HG03196 (cell line): ENCODE data around the gene RNF138.
A peak's percentile ranks its signal among the peaks of the same experiment; 100 is the strongest.
"Not testable (repeated sequence)": the region's sequence is repeated elsewhere in the genome, so short reads cannot be mapped to it uniquely, and the experiment has no call there.

ENCODE experiments used
- ATAC-seq: cut with Tn5 transposase; IDR thresholded peaks from one replicate; pipeline ENCODE4 v1.9.1; 2021; ENCODE audit not compliant: unreplicated experiment

Gene RNF138, protein sequence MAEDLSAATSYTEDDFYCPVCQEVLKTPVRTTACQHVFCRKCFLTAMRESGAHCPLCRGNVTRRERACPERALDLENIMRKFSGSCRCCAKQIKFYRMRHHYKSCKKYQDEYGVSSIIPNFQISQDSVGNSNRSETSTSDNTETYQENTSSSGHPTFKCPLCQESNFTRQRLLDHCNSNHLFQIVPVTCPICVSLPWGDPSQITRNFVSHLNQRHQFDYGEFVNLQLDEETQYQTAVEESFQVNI

DNA sequence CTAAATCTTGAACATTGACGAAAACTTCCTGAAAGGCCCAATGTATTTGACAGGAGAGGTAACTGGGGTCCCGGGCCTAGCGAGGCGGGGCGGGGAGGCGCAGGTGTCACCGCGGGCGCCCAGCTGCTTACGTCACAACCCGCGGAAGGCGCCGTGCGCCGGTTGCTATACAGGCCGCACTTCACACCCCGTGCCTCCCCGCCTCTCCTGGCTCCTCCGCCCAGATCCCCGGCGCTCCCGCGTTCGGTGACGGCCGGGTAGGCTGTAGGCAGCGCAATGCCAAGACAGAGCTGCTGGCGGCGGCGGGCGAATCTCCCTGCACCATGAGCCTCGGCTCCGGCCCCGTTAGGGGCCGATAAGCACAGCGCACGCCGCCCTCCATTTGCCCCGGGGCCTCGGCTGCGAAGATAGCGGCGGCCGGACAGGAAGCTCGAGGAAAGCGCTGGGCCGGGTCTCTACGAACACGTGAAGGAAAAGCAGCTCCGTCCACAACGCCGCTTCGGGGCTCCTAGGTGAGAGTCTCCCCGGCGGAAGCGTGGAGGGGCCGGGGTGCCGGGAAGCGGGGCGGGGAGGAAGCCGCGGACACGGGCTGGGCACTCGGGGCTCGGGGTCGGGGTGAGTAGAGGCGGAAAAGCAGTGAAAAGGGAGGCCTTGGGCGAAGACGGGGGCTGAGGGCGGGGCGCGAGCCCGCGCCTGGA, at the start of gene RNF138:
RNF138 (plus strand) TSS at position 151 of the 698 bp plus-strand sequence. CDS start 903 bp downstream, outside the sequence.
- peak; percentile 55 for ATAC-seq

DNA sequence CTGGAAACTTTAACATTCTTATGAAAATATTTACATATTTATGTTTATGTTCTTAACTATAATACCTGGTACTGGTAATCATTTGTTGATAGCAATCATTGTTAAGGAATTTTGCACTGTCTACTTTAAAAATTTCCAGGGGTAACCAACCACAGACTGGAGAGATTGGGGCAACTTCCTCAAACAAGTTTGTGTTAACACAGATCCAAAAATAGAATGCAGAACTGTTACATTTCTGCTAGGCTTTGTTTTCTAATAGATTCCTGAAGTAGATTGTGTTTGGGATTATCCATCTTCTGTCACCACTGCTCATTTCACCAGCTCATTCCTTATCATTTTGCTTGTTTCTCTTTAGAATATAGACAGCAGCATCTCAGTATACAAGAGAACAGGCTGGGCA, 49.3 kb upstream of the RNF138 start:
- no peak for ATAC-seq

DNA sequence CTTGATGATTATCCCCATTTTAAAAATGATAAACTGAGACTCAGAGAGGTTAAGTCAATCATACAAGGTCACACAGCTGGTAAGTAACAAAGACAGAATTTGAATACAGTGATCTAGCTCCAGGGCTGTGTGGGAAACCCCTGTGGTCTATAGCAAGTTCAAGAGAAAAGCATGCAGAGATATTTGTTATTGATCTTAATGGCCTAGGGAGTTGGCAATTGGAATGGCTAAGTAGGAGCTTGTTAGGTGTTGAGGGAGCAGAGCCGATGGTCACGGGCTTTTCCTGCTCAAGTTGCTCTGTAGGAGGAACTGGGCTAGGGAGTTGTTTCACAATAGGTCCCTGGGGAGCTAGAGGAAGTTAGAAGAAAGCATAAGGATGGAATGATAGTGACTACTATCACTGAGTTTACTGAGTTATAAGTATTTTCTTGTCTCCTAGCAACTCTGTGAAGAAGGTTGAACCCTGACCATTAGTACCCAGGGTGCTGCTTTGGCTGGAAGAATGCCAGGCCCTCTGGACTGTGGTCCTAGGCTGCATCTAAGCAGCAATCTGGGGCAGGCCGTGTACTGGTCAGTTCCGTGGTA, 43.1 kb upstream of the RNF138 start:
- peak; percentile 76 for ATAC-seq

DNA sequence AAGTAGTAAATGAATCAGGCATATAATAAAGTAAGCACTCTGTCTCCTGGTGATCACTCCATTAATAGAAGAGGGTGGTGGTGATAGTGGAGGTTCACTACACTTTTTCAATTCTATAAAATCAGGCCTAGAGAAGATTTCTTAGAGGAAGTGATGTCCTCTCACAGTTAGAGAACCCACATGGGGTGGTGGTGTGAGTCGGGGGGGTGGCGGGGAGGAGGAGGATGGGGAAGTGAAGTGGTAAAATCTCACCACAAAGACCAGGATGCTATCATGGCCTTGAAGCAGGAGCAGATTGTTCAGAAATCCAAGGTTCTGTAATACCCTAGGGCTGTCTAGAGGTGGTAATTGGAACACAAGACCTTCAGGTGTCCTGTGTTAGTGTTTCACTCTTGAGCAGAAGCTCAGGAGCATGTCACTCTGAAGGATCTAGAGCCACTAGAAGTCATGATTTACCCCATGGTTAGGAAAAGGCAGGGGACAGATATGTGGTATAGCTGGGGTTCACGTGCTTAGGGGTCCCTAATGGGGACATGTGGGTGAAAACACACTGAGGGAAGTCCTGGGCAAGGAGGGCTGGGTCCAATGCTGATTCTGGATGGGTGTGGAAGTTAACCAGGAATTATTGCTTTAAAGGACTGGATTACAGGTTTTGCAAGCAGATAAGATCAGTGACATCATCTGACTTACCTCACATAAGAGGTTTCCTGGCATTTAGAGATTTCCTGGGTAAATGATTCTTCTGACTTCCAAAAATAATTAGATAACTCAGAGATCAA, 42.1 kb upstream of the RNF138 start:
- ATAC-seq = no peak

DNA sequence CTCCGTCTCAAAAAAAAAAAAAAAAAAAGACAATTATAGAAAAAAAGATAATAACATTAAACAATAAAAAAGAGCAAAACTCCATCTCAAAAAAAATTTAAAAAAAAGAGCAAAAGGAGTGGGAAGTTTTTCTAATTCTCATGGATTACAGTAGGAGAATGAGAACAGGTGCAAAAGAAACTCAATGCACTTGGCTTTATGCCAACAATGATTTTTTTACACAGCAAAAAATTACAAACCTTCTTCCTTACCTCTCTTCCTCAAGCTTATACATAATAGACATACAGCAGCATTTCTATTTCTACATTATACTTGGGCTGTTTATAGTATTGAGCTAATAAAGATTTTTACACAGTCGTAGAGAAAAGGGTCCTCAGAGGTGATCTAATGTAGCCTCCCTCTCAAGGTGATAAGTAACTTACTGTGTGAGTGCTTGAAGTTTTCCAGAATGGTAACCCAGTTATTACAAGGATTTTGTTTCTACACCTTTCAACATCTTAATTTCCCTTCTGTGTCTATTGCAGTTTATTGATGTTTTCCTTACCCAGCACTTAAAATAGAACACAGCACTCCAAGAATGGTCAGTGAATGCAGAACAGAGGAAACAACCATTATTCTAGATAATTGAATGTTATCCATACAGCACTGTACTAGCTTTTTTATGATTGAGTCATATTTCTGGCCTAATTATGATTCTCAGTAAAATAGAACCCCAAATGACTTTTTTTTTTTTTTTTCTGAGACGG, 34.9 kb upstream of the RNF138 start:
- no peak for ATAC-seq

DNA sequence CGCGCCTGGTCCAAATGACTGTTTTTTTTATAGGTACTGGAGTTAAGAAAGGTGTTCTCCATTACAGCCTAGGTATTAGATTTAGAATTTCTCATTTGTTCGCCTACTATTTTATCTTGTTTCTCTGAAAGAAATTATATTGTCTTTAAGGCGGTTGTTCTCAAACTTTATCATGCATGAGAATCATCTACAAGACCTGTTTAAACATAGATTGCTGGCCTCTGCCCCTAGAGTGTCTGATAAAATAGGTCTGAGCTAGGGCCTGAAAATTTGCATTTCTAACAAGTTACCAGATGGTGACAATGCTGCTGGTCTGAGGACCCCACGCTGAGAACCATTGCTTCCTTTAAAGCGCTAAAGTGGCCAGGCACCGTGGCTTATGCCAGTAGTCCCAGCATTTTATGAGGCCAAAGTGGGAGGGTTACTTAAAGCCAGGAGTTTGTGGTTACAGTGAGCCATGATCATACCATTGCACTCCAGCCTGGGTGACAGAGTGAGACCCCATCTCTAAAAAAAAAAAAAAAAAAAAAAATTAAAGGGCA, 34.0 kb upstream of the RNF138 start:
- ATAC-seq = no peak

DNA sequence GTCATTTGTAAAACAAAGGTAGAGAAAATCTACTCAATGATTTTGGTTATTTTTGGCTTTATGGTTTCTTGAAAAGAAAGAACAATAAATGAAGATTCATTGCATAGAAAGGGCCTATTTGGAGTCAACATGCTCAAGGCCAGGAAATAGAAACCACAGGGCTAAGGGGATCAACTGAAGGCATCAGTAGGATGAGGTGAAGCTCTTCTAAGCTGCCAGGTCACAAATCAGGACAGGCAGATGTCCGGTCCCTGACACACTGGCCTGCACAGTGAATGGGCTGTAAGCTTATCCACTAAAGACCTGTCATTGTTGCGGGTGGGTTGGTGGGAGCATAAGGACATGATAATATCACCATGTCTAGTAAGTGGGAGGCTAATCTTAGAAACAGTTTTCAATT, 31.6 kb upstream of the RNF138 start:
- no peak for ATAC-seq

DNA sequence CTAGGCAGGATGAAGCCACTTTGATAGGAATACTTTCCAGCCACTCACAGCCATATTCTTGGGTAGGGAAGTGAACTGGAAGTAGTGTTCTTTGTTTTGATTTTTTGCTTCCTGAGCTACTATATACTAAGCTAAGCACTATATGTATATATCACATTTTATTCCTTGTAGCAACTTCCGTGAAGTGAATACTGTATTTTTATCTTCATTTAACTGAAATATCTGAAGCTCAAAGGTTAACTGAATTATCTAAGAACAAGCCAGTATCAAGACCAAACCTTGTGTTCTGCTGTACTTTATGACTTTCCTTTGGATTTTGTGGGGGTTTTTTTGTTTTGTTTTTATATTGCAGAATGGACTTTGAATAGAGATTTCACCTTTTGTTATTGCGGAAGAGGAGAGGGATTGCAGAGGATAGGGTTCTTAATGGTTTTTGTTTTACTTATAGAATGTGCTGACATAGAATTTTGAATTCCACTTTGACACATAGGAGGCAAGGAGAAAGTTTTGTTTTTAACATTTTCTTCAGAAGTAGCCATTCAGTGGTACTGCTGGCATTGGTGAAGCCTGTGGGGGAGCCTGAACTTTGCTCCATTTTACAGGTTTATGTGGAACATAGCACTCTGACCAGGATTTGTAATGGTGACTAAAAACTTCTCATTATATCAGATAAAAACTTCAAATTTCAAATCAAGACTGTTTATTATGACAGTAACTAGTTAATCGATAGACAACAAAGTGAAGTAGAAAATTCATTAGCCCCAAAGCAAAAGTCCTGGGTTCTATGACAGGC, 24.1 kb upstream of the RNF138 start:
- no peak for ATAC-seq

DNA sequence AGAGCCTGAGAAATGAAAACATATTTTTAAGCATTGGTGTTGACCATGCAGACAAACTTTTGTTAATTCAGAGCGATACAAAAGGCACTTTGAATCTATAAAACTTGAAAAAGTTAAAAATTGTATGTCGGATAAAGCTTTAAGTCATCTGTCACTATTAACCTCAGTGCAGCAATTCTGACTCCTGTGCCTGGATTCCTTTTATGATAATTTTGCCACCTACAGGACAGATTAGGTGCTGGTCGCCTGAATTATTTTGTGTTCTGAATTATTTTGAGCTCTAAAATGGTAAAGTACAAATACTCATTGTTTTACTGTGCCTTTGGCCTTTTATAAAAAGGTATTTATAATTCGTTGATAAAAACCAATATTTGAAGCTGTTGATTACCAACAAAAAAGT, 19.4 kb upstream of the RNF138 start:
- no peak for ATAC-seq

DNA sequence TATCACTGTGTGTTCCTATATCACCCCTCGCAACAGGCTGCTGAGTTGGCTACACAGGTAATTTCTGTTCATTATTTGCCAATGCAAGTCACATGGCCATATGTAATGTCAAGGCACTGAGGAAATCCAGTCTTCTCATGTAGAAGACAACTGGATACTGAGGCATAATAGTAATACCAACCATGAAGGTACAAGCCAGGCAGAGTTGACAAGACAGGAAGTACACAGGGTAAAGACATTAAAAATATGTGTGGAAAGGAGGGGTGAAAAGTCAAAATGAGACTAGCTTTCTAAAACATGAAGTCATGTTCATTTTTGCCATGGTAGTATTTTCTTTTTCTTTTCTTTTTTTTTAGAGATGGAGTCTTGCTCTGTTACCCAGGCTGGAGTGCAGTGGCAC, 17.5 kb upstream of the RNF138 start:
- ATAC-seq = no peak

DNA sequence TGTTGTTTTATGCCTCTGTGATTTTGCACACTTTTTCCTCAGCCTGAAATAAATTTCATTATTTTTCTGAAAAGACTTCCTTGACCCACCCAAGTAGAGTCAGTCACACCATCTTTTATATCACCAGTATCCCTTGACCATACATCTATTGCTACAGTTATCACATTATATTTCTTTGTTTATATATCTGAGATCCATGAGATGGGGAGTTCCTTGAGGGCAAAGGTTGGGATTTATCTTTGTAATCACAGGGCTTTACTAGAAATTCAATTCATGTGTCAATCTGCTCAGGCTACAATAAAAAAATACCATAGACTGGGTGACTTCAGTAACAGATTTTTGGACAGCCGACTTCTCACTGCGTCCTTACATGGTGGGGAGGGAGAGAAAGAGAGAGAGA, 12.8 kb upstream of the RNF138 start:
- no peak for ATAC-seq

DNA sequence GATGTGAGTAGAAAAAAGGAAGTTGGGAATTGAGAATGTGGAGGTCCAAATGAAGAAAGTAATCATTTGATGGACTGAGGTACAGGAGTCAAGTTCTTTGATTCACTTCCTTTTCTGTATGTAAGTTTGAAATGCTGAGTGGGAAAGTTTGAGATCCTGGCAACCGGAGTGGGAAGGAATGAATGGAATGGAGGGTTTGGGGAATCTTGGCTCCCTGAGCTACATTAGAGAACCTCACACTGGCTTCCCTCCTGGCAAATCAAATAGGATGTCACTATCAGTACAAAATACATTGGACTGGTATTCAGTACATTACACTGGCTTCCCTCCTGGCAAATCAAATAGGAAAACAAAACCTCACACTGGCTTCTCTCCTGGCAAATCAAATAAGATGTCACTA, 9.8 kb upstream of the RNF138 start:
- ATAC-seq = no peak

DNA sequence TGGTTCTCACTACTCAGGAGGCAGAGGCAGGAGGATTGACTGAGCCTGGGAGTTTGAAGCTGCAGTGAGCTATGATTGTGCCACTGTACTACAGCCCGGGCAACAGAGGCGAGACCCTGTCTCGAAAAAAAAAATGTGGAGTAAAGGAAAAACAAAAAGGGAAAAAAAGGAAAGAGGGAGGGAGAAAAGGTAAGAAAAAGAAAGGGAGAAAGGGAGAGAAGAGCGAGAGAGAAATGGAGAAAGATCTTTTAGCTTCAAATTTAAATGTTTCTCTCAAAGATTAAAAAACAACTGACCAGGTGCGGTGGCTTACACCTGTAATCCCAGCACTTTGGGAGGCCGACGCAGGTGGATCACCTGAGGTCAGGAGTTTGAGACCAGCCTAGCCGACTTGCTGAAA, 7.9 kb upstream of the RNF138 start:
- ATAC-seq = no peak

DNA sequence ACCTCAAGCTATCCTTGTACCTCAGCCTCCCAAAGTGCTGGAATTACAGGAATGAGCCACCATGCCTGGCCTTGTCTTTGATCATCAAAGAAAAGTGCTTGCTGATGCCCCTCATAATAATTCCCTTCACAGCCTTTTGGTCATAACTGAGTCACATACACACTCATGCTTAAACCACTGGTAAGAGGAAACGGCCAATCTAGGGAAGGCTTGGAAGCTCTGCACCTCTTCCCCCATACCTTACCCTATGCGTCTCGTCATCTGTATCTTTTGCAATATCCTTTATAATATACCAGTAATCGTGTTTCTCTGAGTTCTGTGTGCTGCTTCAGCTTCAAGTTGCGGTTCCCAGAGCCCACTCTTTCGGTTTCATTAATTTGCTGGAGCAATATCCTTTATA, 4.8 kb upstream of the RNF138 start:
- no peak for ATAC-seq

DNA sequence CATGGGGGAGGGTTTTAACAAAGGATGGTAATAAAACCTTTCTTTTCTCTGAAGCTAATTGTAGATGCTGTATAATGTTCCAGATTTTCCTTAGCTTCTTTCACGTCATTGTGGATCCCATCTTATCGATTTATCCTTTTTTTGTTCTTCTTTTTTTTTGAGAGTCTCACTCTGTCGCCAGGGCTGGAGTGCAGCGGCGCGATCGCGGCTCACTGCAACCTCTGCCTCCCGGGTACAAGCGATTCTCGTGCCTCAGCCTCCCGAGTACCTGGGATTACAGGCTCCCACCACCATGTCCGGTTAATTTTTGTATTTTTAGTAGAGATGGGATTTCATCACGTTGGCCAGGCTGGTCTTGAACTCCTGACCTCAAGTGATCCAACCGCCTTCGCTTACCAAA, 843 bp upstream of the RNF138 start:
- ATAC-seq = not testable (repeated sequence)

DNA sequence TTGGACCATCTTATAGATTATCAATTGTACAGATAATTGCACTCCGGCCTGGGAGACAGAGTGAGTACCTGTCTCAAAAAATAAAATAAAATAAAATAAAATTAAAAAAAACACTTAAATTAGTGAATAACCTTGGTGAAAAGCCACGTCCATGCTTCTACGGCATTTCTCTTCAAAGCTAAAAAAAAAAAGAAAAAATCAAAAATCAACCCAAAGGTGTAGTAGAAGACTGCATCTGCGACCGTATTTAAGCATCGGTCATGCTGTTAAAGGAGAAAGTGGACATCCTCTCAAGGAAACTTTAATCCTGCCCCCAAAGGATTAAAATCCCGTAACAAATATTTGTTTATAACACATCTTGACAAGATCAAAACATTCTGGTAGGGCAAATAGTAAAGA, 350 bp upstream of the RNF138 start:
- no peak for ATAC-seq

DNA sequence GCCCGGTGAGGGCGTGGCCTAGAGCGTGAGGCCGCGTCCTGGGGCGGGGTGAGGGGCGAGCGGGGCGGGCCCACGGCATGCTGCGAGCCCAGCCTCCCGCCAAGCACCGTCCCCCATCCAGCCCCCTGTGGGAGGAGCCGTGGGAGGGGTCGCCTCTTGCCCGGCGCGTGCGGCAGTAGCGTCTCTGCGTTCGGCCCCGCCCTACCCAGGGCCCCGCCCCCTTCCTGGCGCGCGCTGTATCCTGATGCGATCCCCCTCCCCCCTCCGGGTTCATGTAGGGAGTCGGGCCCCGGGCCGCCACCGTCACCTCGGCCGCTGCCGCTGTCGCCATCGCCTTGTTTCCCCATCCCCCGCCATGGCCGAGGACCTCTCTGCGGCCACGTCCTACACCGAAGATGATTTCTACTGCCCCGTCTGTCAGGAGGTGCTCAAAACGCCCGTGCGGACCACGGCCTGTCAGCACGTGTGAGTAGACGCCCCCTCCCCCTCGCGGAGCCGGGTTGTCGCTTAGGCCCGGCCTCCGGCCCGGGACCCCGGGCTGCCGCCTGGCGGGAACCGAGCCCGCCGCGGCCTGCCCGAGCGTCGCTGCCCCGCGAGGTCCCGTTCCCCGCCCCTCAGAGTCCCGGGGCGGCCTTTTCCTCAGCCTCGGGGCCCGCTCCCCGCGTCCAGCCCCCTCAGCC, 888 bp downstream of the RNF138 start:
- peak; percentile 79 for ATAC-seq

DNA sequence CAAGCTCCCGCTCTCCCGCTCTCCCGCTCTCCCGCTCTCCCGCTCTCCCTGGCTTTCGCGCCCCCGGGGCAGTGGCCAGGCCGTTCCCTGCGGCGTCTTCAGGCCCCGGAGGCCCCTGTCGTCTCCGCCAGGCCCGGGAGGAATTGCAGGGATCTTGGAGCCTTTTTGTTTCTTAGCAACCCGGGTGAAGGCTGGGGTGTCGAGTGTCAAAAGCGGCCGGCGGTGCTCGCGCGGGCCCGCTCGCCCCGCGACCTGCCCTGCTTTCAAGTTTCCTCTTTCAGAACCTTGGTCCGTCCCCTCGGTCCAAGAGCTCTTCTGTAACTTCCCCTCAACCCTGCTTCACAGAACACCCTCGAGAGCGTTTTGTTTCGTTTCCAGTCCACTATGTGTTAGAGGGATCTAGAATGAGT, 1.4 kb downstream of the RNF138 start:
- ATAC-seq = peak; percentile 22

DNA sequence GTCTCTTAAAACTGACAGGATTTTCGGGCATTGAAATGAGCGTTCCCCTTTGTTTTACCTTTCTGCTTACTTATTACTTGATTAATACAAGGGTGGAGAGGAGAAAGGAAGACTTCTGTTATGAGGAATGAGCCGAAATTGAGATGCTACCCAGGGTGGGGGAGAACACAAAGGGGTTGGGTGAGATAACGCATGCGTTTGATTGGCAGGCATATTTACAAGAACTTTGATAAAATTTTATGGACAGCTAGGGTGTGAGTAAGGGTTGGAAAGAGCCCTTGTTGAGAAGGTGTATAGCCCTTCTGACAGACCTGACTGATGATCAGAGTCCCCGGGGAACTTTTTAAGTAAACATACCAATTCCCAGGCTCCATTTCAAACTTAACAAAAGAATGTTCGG, 1.8 kb downstream of the RNF138 start:
- no peak for ATAC-seq
